ENCODE data around the gene ZNF493.

Gene ZNF493

DNA sequence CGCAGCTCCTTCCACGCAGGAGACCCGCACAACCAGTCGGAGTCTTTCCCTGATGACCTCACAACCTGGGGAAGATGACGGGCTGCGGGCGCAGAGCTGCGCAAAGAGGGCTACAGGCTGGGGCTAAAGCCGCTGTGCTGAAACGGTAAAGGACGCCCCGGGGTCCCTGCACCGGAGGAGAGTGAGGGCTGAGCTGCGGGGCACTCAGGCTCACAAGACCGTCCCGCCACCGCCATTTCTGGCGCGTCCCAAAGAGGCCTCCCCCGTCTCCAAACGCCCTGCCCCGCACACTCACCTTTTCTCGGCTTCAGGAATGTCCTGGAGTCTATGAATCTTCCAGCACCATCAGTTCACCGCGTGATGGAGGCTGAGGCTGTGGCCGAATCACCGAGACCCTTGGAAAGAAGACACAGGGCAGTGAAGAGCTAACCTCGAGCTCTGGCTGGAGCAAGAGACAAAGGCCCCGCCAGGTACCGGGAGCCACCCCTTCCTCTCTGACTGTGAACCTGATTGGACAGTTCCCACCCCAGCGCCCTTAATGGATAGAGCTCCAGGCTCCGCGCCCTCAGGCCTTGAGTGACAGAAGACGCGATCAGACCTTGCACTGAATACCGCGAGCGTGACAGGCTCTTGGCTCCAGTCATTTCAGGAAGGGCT, 66.6 kb downstream of the ZNF493 start:
- no peaks in the 10 kb centered on the region for H3K27me3 ChIP-seq (replicated peaks; ENCODE audit: insufficient read depth, low read length)
- no peaks in the 10 kb centered on the region for H3K79me2 ChIP-seq (ENCODE audit: low read length)
- no peak overlapping the region for H3K9ac ChIP-seq (ENCODE audit: low read length)
- no peak overlapping the region for H3K4me3 ChIP-seq (ENCODE audit: low read length)
- H4K20me1 ChIP-seq (ENCODE audit: insufficient read depth, low read length) = no peaks in the 10 kb centered on the region
- H3K4me2 ChIP-seq (ENCODE audit: low read depth, low read length) = no peak overlapping the region
- TF ChIP-seq EZH2 (optimal IDR thresholded peaks at IDR 0.05; ENCODE audit: low read depth, low read length) (no peak), EZH2phosphoT487 (IDR thresholded peaks at IDR 0.05; ENCODE audit: low read length) (no peak)
- TF ChIP-seq, protein P1, sequence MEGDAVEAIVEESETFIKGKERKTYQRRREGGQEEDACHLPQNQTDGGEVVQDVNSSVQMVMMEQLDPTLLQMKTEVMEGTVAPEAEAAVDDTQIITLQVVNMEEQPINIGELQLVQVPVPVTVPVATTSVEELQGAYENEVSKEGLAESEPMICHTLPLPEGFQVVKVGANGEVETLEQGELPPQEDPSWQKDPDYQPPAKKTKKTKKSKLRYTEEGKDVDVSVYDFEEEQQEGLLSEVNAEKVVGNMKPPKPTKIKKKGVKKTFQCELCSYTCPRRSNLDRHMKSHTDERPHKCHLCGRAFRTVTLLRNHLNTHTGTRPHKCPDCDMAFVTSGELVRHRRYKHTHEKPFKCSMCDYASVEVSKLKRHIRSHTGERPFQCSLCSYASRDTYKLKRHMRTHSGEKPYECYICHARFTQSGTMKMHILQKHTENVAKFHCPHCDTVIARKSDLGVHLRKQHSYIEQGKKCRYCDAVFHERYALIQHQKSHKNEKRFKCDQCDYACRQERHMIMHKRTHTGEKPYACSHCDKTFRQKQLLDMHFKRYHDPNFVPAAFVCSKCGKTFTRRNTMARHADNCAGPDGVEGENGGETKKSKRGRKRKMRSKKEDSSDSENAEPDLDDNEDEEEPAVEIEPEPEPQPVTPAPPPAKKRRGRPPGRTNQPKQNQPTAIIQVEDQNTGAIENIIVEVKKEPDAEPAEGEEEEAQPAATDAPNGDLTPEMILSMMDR (IDR thresholded peaks at IDR 0.05; ENCODE audit: low read length) = no peak
- no peaks in the 10 kb centered on the region for H3F3A ChIP-seq (ENCODE audit: insufficient read depth, low read length)
- no peaks in the 10 kb centered on the region for H3K36me3 ChIP-seq (replicated peaks; ENCODE audit: insufficient read depth, low read length)
- no peak overlapping the region for H3K27ac ChIP-seq (ENCODE audit: low read length)
- no peaks in the 10 kb centered on the region for H3K9me2 ChIP-seq (replicated peaks; ENCODE audit: insufficient read depth, low read length)
- no peaks in the 10 kb centered on the region for H3K9me3 ChIP-seq (replicated peaks; ENCODE audit: insufficient read depth, low read length)
- H2AFZ ChIP-seq (ENCODE audit: low read length) = no peak overlapping the region
- DNase-seq = no peak
- no peaks in the 10 kb centered on the region for H3K4me1 ChIP-seq (ENCODE audit: low read length)

DNA sequence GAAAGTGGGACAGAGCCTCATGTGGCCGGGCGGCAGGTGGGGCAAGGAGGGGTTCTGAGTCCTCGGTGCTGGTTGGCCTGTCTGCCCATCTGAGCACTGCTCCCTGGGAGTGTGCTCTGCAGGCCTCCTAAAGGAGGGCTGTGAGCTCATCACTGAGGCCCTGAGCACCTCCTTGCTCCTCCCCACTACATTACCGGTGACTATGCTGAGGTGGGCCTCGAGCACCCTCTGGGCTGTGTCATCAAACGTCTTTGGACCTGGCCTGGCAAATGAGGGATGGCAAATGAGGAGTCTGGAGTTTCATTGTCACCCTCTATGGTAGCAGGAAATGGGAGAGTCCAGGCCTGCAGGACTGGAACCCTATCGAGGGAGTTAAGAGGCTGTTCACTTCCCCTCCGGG, 69.7 kb downstream of the ZNF493 start:
- Histone ChIP-seq H2AFZ (ENCODE audit: low read length) (no peak overlapping the region), H3K9me2 (replicated peaks; ENCODE audit: insufficient read depth, low read length) (no peaks in the 10 kb centered on the region)

DNA sequence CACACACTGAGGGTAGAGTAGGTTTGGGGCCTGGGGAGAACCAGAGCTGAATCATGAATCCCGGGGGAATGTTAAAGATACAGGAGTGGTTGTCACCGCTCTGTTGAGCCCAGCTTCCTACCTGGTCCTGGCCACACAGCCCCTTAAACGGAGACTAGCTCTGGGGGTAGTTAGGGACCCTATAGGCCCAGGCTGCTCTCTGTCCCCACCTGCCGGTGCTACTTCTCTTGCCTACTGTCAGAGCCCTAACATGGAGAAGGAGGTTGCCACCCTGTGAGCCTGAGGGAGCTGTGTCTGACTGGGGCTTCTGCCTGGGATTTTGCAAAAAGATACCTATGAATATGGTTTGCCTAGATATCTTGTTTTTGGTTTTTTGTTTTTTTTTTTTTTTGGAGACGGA, 71.9 kb downstream of the ZNF493 start:
- Histone ChIP-seq H3K27ac (ENCODE audit: low read length) (no peak overlapping the region), H3K9me3 (replicated peaks; ENCODE audit: insufficient read depth, low read length) (no peaks in the 10 kb centered on the region), H3K27me3 (replicated peaks; ENCODE audit: insufficient read depth, low read length) (no peaks in the 10 kb centered on the region), H3K79me2 (ENCODE audit: low read length) (no peaks in the 10 kb centered on the region), H3K4me2 (ENCODE audit: low read depth, low read length) (no peak overlapping the region), H2AFZ (ENCODE audit: low read length) (no peak overlapping the region), H4K20me1 (ENCODE audit: insufficient read depth, low read length) (no peaks in the 10 kb centered on the region), H3K4me3 (ENCODE audit: low read length) (no peak overlapping the region), H3F3A (ENCODE audit: insufficient read depth, low read length) (no peaks in the 10 kb centered on the region), H3K9me2 (replicated peaks; ENCODE audit: insufficient read depth, low read length) (no peaks in the 10 kb centered on the region), H3K36me3 (replicated peaks; ENCODE audit: insufficient read depth, low read length) (no peaks in the 10 kb centered on the region), H3K9ac (ENCODE audit: low read length) (no peak overlapping the region), H3K4me1 (ENCODE audit: low read length) (no peaks in the 10 kb centered on the region)
- DNase-seq = no peak
- TF ChIP-seq EZH2phosphoT487 (IDR thresholded peaks at IDR 0.05; ENCODE audit: low read length) = no peak
- TF ChIP-seq, protein P1 (IDR thresholded peaks at IDR 0.05; ENCODE audit: low read length) = no peak
- no peak for TF ChIP-seq EZH2 (optimal IDR thresholded peaks at IDR 0.05; ENCODE audit: low read depth, low read length)

More for the DNA sequence above, 69.7 kb downstream of the ZNF493 start:
- no peaks in the 10 kb centered on the region for H3K79me2 ChIP-seq (ENCODE audit: low read length)
- no peaks in the 10 kb centered on the region for H4K20me1 ChIP-seq (ENCODE audit: insufficient read depth, low read length)
- H3K27me3 ChIP-seq (replicated peaks; ENCODE audit: insufficient read depth, low read length) = no peaks in the 10 kb centered on the region
- H3K27ac ChIP-seq (ENCODE audit: low read length) = no peak overlapping the region
- no peaks in the 10 kb centered on the region for H3K36me3 ChIP-seq (replicated peaks; ENCODE audit: insufficient read depth, low read length)
- no peak overlapping the region for H3K9ac ChIP-seq (ENCODE audit: low read length)
- H3K4me2 ChIP-seq (ENCODE audit: low read depth, low read length) = no peak overlapping the region
- no peak overlapping the region for H3K4me3 ChIP-seq (ENCODE audit: low read length)
- TF ChIP-seq, protein P1 (IDR thresholded peaks at IDR 0.05; ENCODE audit: low read length) = no peak
- no peak for TF ChIP-seq EZH2phosphoT487 (IDR thresholded peaks at IDR 0.05; ENCODE audit: low read length)
- TF ChIP-seq EZH2 (optimal IDR thresholded peaks at IDR 0.05; ENCODE audit: low read depth, low read length) = no peak
- H3F3A ChIP-seq (ENCODE audit: insufficient read depth, low read length) = no peaks in the 10 kb centered on the region
- no peaks in the 10 kb centered on the region for H3K4me1 ChIP-seq (ENCODE audit: low read length)
- no peaks in the 10 kb centered on the region for H3K9me3 ChIP-seq (replicated peaks; ENCODE audit: insufficient read depth, low read length)
- DNase-seq = no peak
